ENCODE measurements around the gene OR4D2.
"Not testable (repeated sequence)": the region's sequence is repeated elsewhere in the genome, so short reads cannot be mapped to it uniquely, and the experiment has no call there.

Gene OR4D2

DNA sequence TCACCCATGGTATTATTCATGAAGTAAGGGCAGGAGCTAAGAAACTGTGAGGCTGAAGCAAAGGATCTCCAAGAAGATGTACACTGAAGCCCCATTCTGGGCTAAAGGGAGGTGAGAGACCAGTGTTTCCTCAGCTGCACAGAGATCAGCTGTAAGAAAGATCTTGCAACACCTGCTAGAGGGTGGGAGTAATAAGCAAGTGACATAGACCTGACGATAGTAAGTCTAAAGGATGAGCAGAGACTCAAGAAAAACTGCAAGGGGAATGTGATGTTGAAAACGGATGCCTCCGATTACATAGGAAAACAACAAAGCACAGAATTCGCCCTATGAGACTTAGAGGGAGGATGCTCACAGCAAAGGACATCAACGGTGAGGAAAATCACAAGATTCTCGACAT, at the start of gene OR4D2:
OR4D2 (plus strand) TSS at position 301 of the 400 bp plus-strand sequence. CDS start 2,674 bp downstream, outside the sequence.
- DNase-seq, result no peak

- DNase-seq, result no peak
Observed at GRCh38 chr17:58117382-58117781, 49.4 kb upstream of the OR4D2 start.

DNA sequence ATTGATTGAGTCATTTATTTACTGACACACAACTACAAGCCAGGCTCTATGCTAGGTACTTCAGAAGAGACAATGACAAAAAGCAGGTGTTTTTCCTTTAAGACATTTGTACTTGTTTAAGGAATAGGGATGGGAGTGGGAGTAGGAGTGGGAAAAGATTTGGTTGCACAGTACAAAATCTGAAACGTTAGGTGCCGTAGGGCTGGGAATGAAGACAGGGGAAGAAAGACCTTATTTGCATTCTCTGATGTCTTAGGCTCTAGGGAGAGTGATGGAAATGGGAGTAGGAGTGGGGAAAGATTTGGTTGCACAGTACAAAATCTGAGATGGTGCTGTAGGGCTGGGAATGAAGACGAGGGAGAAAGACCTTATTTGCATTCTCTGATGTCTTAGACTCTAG, 47.3 kb upstream of the OR4D2 start:
- no peak for DNase-seq

- peak; percentile 55 for DNase-seq
Observed at GRCh38 chr17:58120195-58120822, 46.5 kb upstream of the OR4D2 start.

- DNase-seq, result no peak
Observed at GRCh38 chr17:58121925-58122324, 44.9 kb upstream of the OR4D2 start.

- no peak for DNase-seq
Observed at GRCh38 chr17:58127846-58128245, 38.9 kb upstream of the OR4D2 start.

DNA sequence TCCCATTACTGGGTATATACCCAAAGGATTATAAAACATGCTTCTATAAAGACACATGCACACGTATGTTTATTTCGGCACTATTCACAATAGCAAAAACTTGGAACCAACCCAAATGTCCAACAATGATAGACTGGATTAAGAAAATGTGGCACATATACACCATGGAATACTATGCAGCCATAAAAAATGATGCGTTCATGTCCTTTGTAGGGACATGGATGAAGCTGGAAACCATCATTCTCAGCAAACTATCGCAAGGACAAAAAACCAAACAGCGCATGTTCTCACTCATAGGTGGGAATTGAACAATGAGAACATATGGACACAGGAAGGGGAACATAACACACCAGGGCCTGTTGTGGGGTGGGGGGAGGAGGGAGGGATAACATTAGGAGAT, 34.1 kb upstream of the OR4D2 start:
- DNase-seq, result not testable (repeated sequence)

DNA sequence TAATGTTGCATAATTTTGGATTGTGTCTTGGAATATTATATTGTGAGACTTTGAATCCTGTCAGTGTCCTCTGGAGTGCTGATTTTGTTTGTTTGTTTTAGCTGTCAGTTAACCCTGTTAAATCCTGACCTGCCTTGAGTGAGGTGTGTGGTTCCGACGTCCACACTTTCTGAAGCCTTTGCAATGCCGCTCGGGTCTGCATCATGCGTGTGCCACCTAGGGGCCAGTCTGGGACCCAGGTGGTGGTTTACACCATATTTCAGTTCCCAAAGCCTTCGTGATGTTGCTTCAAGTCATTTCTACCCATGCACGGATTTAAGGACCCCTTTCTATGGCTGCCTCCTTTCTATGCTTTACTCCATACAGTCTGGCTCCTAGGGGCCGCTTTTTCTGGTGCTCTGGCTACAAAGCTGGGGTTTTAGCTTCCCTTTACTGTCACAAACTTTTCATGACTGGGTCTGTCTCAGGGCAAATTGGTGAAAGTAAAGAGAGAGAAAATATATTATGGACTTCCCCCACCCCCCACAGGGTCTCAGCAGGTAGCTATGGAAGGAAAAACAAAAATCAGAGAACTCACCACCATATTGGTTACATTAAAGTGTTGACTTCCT, 30.0 kb upstream of the OR4D2 start:
- no peak for DNase-seq

DNA sequence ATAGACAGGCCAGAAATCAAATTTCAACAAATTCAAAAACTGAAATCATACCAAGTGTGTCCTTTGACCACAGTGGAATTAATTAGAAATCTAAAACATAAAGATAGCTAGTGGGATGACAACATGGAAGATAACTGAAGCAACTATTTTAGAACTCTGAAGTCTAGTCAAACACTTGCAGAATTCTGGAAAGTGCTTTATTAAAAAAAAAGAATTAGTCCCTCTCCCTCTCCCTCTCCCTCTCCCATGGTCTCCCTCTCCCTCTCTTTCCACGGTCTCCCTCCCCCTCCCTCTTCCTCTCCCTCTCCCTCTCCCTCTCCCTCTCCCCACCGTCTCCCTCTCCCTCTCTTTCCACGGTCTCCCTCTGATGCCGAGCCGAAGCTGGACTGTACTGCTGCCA, 25.3 kb upstream of the OR4D2 start:
- DNase-seq, result no peak

GRCh38 chr17:58143335-58143734, 23.4 kb upstream of the OR4D2 start:
- not testable (repeated sequence) for DNase-seq

- no peak for DNase-seq
Observed at GRCh38 chr17:58144801-58145200, 22.0 kb upstream of the OR4D2 start.

DNA sequence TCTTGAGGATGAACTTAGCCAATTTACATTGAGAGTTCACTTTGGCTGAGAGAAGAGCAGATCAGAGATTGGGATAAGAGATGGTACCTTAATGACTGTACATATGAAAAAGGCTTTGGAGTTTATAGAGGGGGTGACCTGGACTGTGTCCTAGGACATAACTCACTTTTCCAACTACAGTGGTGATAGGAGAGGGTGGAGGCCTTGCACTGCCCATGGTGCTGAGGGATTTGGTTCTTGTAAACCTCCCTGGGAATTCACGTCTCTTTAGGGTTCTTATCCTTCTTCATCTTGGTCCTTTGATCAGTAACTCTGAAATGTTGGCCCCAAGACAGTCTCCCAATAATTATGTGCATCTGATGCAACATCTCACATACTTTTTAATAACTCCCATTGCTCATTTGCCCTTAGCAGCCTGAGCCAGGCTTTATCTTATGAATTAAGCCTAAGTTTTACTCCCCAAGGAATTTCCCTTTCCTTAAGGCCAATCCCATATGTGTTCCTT, 18.8 kb upstream of the OR4D2 start, which contains the start of gene OR4D1:
OR4D1 (plus strand) TSS at position 455 of the 505 bp plus-strand sequence. CDS start 6,770 bp downstream, outside the sequence.
- no peak for DNase-seq

DNA sequence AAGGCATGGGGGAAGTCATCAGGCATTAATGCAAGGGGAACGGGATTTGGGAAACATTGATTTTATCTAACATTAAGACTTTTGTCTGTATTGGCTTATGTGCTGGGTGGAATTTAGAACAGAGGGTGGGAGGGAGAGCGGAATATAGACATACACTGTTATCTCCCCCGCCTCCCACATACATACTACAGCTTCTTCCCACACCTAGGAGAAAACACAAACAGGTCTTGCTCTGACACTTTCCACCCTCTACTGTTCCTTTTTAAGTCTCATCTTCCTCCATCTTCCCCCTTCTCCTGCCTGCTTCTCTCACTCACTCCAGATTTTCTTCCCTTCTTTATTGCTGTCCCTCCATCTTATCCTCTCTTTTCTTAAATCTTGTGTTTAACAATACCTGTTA, 18.2 kb upstream of the OR4D2 start:
- DNase-seq, result no peak

GRCh38 chr17:58150394-58150793, 16.4 kb upstream of the OR4D2 start:
- no peak for DNase-seq

DNA sequence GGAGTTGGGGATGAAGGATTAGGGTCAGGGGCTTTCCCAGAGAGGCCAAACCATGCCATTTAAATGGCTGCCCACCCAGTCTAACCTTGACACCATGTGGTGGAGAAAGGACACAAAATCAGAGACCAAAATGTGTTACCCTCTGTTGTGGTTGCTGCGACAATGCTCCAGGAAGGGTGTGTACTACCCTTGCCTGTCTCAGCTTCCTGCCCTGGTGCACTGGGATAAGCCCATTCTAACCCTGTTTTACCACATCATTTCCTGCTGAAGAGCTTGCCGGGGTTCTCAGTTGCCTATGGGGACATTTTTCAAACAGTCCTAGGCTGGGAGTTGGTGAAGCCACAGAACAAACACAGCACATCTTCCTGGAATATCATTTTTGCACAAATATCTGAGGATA, 13.7 kb upstream of the OR4D2 start:
- no peak for DNase-seq

- DNase-seq, result no peak
Observed at GRCh38 chr17:58153671-58154070, 13.1 kb upstream of the OR4D2 start.

- DNase-seq, result peak; percentile 33
Observed at GRCh38 chr17:58156839-58157803, 9.7 kb upstream of the OR4D2 start.

GRCh38 chr17:58158181-58158580, 8.6 kb upstream of the OR4D2 start:
- no peak for DNase-seq

- DNase-seq, result no peak
Observed at GRCh38 chr17:58161566-58161965, 5.2 kb upstream of the OR4D2 start.

DNA sequence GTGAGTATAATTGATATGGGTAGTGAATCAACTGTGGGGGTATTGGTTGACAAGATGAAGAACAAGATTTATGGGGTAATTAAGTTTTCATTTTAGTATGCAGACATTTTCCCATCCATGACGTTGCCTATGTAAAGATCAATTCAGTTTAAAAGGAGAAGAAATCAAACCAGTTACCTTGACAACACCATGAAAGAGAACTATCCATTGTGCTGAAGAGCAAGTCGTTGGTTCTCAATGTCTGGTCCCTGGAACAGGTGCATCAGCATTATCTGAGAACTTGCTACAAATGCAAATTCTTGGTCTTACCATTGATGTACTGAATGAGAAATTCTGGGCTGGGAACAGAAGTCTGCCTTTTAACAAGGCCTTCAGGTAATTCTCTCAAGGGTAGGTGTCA, 801 bp upstream of the OR4D2 start:
- no peak for DNase-seq

DNA sequence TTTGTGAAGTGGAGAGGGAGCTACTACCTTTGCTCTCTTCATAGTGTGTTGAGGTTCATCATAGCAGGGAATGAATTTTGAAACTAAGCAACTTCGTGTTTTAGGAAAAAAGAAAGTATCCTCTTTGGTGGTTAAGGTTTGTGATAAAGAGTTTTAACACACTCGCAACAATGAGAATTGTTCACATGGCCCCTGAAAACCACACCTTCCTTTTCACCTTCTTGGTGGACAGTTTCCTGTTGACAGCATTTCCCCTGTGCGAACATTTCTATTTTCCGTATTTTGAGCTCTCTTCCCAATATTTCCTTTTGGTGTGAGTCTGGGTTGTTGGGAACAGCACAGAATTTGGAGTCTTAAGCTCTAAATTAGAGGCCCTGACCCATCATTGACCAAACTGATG, 3.8 kb downstream of the OR4D2 start:
- no peak for DNase-seq

- no peak for DNase-seq
Observed at GRCh38 chr17:58172369-58173071, 5.7 kb downstream of the OR4D2 start.

DNA sequence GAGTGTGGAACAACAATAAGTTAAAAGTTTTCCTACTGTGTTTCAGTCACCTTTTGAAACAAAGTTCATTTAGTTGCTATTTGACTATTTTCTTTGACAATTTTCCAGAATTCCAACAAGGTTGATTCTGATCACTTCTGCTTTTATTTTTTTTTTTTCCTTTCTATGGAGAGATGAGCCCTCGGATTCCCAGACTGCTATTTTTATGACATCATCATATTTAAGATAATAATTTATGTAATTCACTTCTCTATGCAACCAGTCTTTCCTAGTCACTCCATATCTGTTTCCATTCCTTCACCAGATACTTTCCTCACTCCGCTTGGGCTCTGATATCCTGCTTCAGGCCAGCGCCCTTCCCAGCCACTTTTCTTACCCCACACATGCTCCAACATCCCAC, 8.1 kb downstream of the OR4D2 start:
- DNase-seq, result no peak

Data from suppressor macrophage treated with lipopolysaccharide for 4 hours (primary cell).